Right lobe of liver (tissue), 6 donors: ENCODE data around the gene FIGNL1. TPM values are rescaled to one million over a fixed set of nuclear protein-coding genes. Genes with fewer than 3 reads are reported as not detected.
"Not testable (repeated sequence)": the region's sequence is repeated elsewhere in the genome, so short reads cannot be mapped to it uniquely, and the experiment has no call there.

Experiments
- ATAC-seq, 4 donors: fragments of 200-7000 bp; cut with Tn5 transposase; one replicate each; pipeline ENCODE4 v1.9.1; 2020; ENCODE audit warnings: mild to moderate bottlenecking in 4 of 4, moderate library complexity in 4 of 4
- DNase-seq, 3 donors: peaks; one replicate each; pipeline ENCODE4 v3.0.0-alpha.2; 2020
- H3K27ac ChIP-seq, 3 donors: fragments of 200-600 bp; one replicate each; pipeline ENCODE4 v1.8.0; 2022
- H3K27me3 ChIP-seq, 2 donors: fragments of 200-600 bp; one replicate each; pipeline ENCODE4 v1.8.0; 2022
- H3K36me3 ChIP-seq, 4 donors: fragments of 200-600 bp; sonication (generic) in 1 of 4; one replicate each; pipeline versions ENCODE4 v1.5.1 to v1.8.0; 2017 to 2022; ENCODE audit warnings: control low read depth in 1 of 4
- H3K4me1 ChIP-seq, 4 donors: fragments of 200-600 bp; sonication (generic) in 1 of 4; one replicate each; pipeline versions ENCODE4 v1.5.1 to v1.8.0; 2017 to 2022; ENCODE audit warnings: control low read depth in 1 of 4
- H3K4me3 ChIP-seq, 3 donors: fragments of 200-600 bp; one replicate each; pipeline ENCODE4 v1.8.0; 2022
- H3K9me3 ChIP-seq, 4 donors: fragments of 200-600 bp; sonication (generic) in 1 of 4; one replicate each; pipeline versions ENCODE4 v1.5.1 to v1.8.0; 2017 to 2022; ENCODE audit warnings: control low read depth in 1 of 4
- CTCF ChIP-seq, 4 donors: fragments of 200-600 bp in 3 of 4; fragments of 450-650 bp in 1 of 4; IDR thresholded peaks; one replicate each; pipeline versions ENCODE4 v1.5.1 to v1.8.0; 2016 to 2022; ENCODE audit warnings: antibody characterized with exemption in 4 of 4, mild to moderate bottlenecking in 2 of 4
- POLR2A ChIP-seq: fragments of 450-650 bp; IDR thresholded peaks from one replicate; pipeline ENCODE4 v1.6.1; 2017; ENCODE audit warnings: antibody characterized with exemption, mild to moderate bottlenecking
- WGBS: methylation state at CpG from one replicate; pipeline ENCODE4 v1.1.6; 2018; ENCODE audit warnings: low coverage, low lambda C conversion rate; ENCODE audit not compliant: insufficient coverage; ENCODE audit errors: missing lambda C conversion rate; 5-methylcytosine and 5-hydroxymethylcytosine counted together
- intact Hi-C, 2 donors: fragments of 100-400 bp; cut with DNase I; formaldehyde crosslinking; loops; one replicate each; pipeline versions ENCODE4 v1.11.2 to v1.14.1; 2022
- total RNA-seq, 6 experiments: library from RNA; depleted of rRNA in 2 of 6; stranded (reverse); fragments of >200 nt in 2 of 6; fragmentation: NEBNext Ultra II Directional in 3 of 6; extraction: Animal tissue kit (Norgen Biotek cat#: 25700) in 3 of 6; gene quantifications; one replicate each; pipeline versions ENCODE4 v1.1.0 to v1.2.4, GENCODE V29; 2016 to 2023
- donor health status: DM: no; HTN: yes; CAD: no.
- donor health status: DM: no; HTN: no; CAD: no.
- donor health status: DM: no; HTN: no; CAD: no.
- donor health status: DM: no; HTN: yes; CAD: no.
- donor health status: DM: no; HTN: yes; CAD: no.

Gene FIGNL1
- total RNA-seq, 6 experiments from 2014 or later = 2.0 to 12.2 (median 4.4) TPM

- peaks cover 0 to 3% (median 0%) of the 10 kb centered on the region in 4 donors for H3K4me1 ChIP-seq
- H3K9me3 ChIP-seq = no peaks in the 10 kb centered on the region
- no peaks in the 10 kb centered on the region for H3K27me3 ChIP-seq
- intact Hi-C loops = loop anchor here in 1 of 2 donors (10.0 kb wide), 1 partner anchor 902 kb away; no protein-coding TSS in a partner anchor
- H3K36me3 ChIP-seq = peaks cover 0 to 2% (median 0%) of the 10 kb centered on the region in 4 donors
- TF ChIP-seq POLR2A (no peak), CTCF (IDR thresholded peaks at IDR 0.05) (no peak)
- no peak overlapping the region for H3K27ac ChIP-seq
- no peak for ATAC-seq
- 94% methylated on average over 6 of the region's 13 CpGs for WGBS
- no peak for DNase-seq
- H3K4me3 ChIP-seq = no peak overlapping the region
These were observed 12.9 kb upstream of the FIGNL1 start for GRCh38 chr7:50463035-50463434.

- DNase-seq = no peak
- no peaks in the 10 kb centered on the region for H3K4me1 ChIP-seq
- WGBS = 82% methylated on average over 4 of the region's 4 CpGs
- TF ChIP-seq POLR2A = no peak
- no peak for TF ChIP-seq CTCF (IDR thresholded peaks at IDR 0.05)
- H3K27ac ChIP-seq = no peak overlapping the region
- peaks cover 0 to 2% (median 0%) of the 10 kb centered on the region in 4 donors for H3K36me3 ChIP-seq
- no peaks in the 10 kb centered on the region for H3K9me3 ChIP-seq
- intact Hi-C loops = loop anchor here in 1 of 2 donors (10.0 kb wide), 1 partner anchor 902 kb away; no protein-coding TSS in a partner anchor
- no peaks in the 10 kb centered on the region for H3K27me3 ChIP-seq
- no peak for ATAC-seq
- H3K4me3 ChIP-seq = no peak overlapping the region
These were observed 12.2 kb upstream of the FIGNL1 start for GRCh38 chr7:50462361-50462760.

- Histone ChIP-seq H3K36me3 (peaks cover 0 to 2% (median 0%) of the 10 kb centered on the region in 4 donors), H3K9me3 (no peaks in the 10 kb centered on the region), H3K4me1 (peaks cover 0 to 4% (median 2%) of the 10 kb centered on the region in 4 donors), H3K27ac (no peak overlapping the region), H3K27me3 (no peaks in the 10 kb centered on the region), H3K4me3 (no peak overlapping the region)
- no peak for TF ChIP-seq POLR2A
- TF ChIP-seq CTCF (IDR thresholded peaks at IDR 0.05) = no peak
- DNase-seq = no peak
- intact Hi-C loops = loop anchor here in 1 of 2 donors (10.0 kb wide), 1 partner anchor 903 kb away; no protein-coding TSS in a partner anchor
- 100% methylated on average over 1 of the region's 1 CpG for WGBS
- ATAC-seq = no peak
These were observed 11.5 kb upstream of the FIGNL1 start for GRCh38 chr7:50461695-50462094.

- DNase-seq, ATAC-seq, H3K36me3 ChIP-seq, H3K4me3 ChIP-seq, H3K9me3 ChIP-seq, H3K27me3 ChIP-seq, H3K27ac ChIP-seq, intact Hi-C loops, H3K4me1 ChIP-seq: not testable (repeated sequence)
- no CpG with 5 or more reads among the region's 27 CpGs for WGBS
These were observed 9.0 kb upstream of the FIGNL1 start for GRCh38 chr7:50459183-50459582.

GRCh38 chr7:50458651-50459050 is 8.5 kb upstream of the FIGNL1 start:
- DNase-seq, H3K27ac ChIP-seq, H3K27me3 ChIP-seq, ATAC-seq, H3K4me1 ChIP-seq, H3K36me3 ChIP-seq, H3K9me3 ChIP-seq, intact Hi-C loops, H3K4me3 ChIP-seq: not testable (repeated sequence)
- 92% methylated on average over 4 of the region's 4 CpGs for WGBS
